H1 (cell line): Measurements from ENCODE around the gene HS1BP3. TPM values are rescaled to one million over a fixed set of nuclear protein-coding genes. Genes with fewer than 3 reads are reported as not detected.

Experiments used
- BCL11A ChIP-seq, 2 experiments: IDR thresholded peaks; one replicate each; pipeline ENCODE4 v1.6.1; 2011; ENCODE audit warnings: low read depth in 2 of 2, low read length in 2 of 2, mild to moderate bottlenecking in 2 of 2
- CREB1 ChIP-seq: IDR thresholded peaks from 2 replicates; pipeline ENCODE4 v1.6.1; 2012; ENCODE audit warnings: inconsistent platforms
- EZH2 ChIP-seq: fragments of 200-600 bp; sonication (generic); IDR thresholded peaks from 2 replicates; pipeline ENCODE4 v1.7.1; 2012; ENCODE audit warnings: low read depth, mild to moderate bottlenecking, moderate library complexity, low read length, inconsistent platforms; ENCODE audit not compliant: severe bottlenecking
- GTF2F1 ChIP-seq: IDR thresholded peaks from 2 replicates; pipeline ENCODE4 v1.6.1; 2012; ENCODE audit warnings: low read depth, low read length, improper control_type of control experiment, borderline replicate concordance
- NANOG ChIP-seq: IDR thresholded peaks from 2 replicates; pipeline ENCODE4 v1.6.1; 2011; ENCODE audit warnings: low read length, low read depth, mild to moderate bottlenecking, inconsistent platforms; ENCODE audit not compliant: insufficient read depth, poor library complexity, severe bottlenecking
- PHF8 ChIP-seq: fragments of 200-600 bp; sonication (generic); conservative IDR thresholded peaks from 2 replicates; pipeline ENCODE4 v1.7.1; 2012; ENCODE audit warnings: low read depth, mild to moderate bottlenecking, inconsistent platforms, low read length, moderate library complexity
- SIX5 ChIP-seq: IDR thresholded peaks from 2 replicates; pipeline ENCODE4 v1.6.1; 2011; ENCODE audit warnings: mild to moderate bottlenecking, low read depth, low read length
- polyA plus RNA-seq, 7 experiments: library from polyadenylated mRNA; depleted of rRNA in 3 of 7; stranded (reverse) in 5 of 7; unstranded in 2 of 7; fragments of >200 nt in 5 of 7; fragments of 200-250 nt in 2 of 7; gene quantifications; 1 replicate in 5 of 7; 2 replicates in 1 of 7; 4 replicates in 1 of 7; pipeline versions ENCODE4 v1.2.1 to v1.2.3, GENCODE V29; 2011 to 2013; ENCODE audit warnings: missing spikeins in 2 of 7, mixed read lengths in 2 of 7
- total RNA-seq: library from RNA; stranded (reverse); fragmentation: NEBNext Ultra II Directional; extraction: Animal tissue kit (Norgen Biotek cat#: 25700); gene quantifications from 2 replicates; pipeline ENCODE4 v1.2.1, GENCODE V29; 2021
- TF ChIP-seq, protein P1 (sequence below): fragments of 300-600 bp; sonication (generic); IDR thresholded peaks from 2 replicates; pipeline ENCODE4 v1.7.1; 2012; ENCODE audit warnings: low read length, moderate library complexity, mild to moderate bottlenecking, inconsistent platforms; ENCODE audit not compliant: insufficient replicate concordance
- TF ChIP-seq, protein P2 (sequence below): IDR thresholded peaks from 2 replicates; pipeline ENCODE4 v1.6.1; 2012; ENCODE audit warnings: low read length, inconsistent platforms

Gene HS1BP3
- total and polyA plus RNA-seq, 2 of the 8 experiments (the other 6 are each of a cell fraction or from before 2014, with no cell fraction given), result 11.1 to 11.3 TPM

DNA sequence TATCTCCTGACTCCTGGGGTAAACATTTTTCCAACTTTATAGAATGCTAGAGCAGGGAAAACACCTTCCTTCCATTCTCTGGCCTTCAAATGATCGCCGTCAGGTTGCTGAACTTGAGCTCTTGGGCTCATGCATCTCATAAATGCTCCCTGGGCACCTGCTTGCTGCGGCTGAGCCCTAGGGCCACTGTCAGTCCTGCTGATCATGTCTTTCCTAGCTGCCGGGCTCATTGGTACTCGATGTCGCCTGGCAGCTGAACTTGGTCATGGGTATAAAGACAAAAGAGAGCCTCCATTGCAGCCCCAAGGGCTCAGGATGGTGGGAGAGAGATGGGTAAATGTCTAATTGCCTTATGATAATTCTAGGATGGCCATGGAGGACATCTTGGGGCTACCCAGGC is 80.6 kb downstream of the HS1BP3 start (continued):
- TF ChIP-seq, protein P1, sequence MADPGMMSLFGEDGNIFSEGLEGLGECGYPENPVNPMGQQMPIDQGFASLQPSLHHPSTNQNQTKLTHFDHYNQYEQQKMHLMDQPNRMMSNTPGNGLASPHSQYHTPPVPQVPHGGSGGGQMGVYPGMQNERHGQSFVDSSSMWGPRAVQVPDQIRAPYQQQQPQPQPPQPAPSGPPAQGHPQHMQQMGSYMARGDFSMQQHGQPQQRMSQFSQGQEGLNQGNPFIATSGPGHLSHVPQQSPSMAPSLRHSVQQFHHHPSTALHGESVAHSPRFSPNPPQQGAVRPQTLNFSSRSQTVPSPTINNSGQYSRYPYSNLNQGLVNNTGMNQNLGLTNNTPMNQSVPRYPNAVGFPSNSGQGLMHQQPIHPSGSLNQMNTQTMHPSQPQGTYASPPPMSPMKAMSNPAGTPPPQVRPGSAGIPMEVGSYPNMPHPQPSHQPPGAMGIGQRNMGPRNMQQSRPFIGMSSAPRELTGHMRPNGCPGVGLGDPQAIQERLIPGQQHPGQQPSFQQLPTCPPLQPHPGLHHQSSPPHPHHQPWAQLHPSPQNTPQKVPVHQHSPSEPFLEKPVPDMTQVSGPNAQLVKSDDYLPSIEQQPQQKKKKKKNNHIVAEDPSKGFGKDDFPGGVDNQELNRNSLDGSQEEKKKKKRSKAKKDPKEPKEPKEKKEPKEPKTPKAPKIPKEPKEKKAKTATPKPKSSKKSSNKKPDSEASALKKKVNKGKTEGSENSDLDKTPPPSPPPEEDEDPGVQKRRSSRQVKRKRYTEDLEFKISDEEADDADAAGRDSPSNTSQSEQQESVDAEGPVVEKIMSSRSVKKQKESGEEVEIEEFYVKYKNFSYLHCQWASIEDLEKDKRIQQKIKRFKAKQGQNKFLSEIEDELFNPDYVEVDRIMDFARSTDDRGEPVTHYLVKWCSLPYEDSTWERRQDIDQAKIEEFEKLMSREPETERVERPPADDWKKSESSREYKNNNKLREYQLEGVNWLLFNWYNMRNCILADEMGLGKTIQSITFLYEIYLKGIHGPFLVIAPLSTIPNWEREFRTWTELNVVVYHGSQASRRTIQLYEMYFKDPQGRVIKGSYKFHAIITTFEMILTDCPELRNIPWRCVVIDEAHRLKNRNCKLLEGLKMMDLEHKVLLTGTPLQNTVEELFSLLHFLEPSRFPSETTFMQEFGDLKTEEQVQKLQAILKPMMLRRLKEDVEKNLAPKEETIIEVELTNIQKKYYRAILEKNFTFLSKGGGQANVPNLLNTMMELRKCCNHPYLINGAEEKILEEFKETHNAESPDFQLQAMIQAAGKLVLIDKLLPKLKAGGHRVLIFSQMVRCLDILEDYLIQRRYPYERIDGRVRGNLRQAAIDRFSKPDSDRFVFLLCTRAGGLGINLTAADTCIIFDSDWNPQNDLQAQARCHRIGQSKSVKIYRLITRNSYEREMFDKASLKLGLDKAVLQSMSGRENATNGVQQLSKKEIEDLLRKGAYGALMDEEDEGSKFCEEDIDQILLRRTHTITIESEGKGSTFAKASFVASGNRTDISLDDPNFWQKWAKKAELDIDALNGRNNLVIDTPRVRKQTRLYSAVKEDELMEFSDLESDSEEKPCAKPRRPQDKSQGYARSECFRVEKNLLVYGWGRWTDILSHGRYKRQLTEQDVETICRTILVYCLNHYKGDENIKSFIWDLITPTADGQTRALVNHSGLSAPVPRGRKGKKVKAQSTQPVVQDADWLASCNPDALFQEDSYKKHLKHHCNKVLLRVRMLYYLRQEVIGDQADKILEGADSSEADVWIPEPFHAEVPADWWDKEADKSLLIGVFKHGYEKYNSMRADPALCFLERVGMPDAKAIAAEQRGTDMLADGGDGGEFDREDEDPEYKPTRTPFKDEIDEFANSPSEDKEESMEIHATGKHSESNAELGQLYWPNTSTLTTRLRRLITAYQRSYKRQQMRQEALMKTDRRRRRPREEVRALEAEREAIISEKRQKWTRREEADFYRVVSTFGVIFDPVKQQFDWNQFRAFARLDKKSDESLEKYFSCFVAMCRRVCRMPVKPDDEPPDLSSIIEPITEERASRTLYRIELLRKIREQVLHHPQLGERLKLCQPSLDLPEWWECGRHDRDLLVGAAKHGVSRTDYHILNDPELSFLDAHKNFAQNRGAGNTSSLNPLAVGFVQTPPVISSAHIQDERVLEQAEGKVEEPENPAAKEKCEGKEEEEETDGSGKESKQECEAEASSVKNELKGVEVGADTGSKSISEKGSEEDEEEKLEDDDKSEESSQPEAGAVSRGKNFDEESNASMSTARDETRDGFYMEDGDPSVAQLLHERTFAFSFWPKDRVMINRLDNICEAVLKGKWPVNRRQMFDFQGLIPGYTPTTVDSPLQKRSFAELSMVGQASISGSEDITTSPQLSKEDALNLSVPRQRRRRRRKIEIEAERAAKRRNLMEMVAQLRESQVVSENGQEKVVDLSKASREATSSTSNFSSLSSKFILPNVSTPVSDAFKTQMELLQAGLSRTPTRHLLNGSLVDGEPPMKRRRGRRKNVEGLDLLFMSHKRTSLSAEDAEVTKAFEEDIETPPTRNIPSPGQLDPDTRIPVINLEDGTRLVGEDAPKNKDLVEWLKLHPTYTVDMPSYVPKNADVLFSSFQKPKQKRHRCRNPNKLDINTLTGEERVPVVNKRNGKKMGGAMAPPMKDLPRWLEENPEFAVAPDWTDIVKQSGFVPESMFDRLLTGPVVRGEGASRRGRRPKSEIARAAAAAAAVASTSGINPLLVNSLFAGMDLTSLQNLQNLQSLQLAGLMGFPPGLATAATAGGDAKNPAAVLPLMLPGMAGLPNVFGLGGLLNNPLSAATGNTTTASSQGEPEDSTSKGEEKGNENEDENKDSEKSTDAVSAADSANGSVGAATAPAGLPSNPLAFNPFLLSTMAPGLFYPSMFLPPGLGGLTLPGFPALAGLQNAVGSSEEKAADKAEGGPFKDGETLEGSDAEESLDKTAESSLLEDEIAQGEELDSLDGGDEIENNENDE, result no peak
- TF ChIP-seq, protein P2, sequence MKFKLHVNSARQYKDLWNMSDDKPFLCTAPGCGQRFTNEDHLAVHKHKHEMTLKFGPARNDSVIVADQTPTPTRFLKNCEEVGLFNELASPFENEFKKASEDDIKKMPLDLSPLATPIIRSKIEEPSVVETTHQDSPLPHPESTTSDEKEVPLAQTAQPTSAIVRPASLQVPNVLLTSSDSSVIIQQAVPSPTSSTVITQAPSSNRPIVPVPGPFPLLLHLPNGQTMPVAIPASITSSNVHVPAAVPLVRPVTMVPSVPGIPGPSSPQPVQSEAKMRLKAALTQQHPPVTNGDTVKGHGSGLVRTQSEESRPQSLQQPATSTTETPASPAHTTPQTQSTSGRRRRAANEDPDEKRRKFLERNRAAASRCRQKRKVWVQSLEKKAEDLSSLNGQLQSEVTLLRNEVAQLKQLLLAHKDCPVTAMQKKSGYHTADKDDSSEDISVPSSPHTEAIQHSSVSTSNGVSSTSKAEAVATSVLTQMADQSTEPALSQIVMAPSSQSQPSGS, result no peak
- no peak for TF ChIP-seq NANOG
- no peak for TF ChIP-seq CREB1
- no peak for TF ChIP-seq BCL11A (IDR thresholded peaks at IDR 0.05; ENCODE audit: low read depth in 2 of 2, low read length in 2 of 2)
- no peak for TF ChIP-seq PHF8
- no peak for TF ChIP-seq SIX5
- no peak for TF ChIP-seq EZH2
- no peak for TF ChIP-seq GTF2F1
